GM18870 (cell line): Measurements from ENCODE around the gene PC.

Experiments
- ATAC-seq: cut with Tn5 transposase; IDR thresholded peaks from one replicate; pipeline ENCODE4 v1.9.1; 2021; ENCODE audit warnings: moderate library complexity; ENCODE audit not compliant: unreplicated experiment

Gene PC

DNA sequence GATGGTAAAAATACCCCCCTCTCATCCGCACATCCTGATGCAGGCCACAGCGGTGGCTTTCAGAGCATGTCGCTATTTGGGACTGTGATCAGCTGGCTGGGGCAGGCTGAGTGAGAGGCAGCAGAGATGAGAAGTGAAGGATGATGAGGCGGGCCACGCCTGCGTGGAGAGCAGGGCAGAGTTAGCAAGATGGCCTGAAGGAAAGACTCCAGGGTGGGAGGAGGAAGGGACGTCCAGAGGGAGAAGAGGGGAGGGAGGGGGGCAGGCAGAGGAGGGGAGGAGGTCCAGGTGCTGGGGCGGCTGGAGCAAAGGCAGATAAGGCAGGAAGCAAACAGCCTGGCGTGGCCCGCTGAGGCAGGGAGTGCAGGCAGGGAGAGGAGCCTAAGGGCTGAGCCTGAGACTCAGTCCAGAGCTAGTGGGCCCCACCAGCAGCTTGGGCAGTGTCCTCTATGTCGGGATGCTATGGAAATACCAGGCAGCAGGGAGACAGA lies 72.2 kb downstream of the PC start:
- ATAC-seq, result no peak

DNA sequence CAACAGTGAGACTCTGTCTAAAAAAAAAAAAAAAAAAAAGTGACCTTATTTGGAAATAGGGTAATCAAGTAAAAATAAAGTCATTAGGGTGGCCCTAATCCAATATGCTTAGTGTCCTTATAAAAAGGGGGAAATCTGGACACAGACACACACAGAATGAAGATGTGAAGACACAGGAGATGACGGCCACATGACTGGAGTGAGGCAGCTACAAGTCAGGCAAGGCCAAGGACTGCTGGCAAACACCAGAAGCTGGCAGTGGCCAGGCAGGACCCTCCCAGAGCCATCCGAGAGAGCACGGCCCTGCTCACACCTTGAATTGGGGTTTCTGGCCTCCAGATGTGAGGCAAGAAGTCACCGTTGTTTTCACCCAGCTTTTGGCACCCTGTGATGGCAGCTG lies 72.7 kb downstream of the PC start:
- ATAC-seq, result no peak

DNA sequence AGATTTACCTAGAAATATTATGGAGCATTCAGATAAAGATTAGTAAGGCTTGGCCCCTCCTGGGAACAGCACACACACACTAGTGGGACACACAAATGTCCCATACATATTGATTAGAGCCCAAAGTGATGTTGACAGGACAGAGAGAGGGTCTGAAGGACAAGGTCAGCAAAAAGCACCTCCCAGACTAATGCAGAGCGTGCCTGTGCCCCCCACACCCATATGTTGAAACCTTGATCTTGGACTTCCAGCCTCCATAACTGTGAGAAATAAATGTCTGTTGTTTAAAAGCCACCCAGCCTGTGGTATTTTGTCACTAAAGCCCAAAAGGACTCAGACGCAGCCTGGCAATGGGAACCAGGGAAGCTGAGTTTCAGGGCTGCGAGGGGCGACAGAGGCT lies 73.7 kb downstream of the PC start:
- no peak for ATAC-seq

DNA sequence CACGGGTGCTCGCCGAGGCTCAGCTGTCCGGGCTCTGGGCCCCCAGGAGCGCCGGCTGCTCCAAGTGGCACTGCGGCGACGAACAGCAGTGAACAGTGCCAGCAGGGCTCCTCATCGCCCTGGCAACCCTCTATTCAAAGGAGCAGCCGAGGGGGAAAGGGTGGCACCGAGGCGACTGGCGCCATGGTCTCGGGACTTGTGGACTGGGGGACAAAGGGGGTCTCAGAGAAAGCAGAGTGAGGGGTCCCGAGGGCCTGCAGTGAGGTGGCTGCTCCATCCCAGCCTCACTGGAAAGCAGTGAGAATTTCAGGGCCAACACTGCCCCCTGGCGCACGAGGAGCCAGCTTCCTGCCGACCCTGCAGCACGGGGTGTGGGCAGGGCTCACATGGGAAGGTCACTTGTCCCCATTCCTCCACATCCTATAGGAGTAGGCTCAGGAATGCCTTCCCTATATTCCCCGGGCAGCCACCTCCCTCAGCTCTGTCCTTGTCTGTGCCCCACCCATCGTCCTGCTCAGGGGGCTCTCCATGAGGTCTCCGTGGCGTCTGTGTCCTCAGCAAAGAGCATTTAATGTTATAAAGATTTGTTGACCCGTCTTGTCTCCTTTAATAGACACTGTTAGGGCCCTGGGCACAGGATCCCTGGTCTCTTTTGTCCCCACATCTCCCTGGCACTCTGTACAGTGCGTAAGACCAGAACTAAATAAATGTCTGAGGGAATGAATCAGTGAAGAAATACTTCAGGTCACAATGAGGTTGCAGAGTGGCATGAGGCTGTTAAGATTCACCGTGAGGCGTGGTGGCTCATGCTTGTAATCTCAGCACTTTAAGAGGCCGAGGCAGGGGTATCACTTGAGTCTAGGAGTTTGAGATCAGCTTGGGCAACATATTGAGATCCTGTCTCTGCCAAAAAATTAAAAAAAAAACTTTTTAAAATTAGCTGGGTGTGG lies 74.9 kb downstream of the PC start:
- no peak for ATAC-seq

DNA sequence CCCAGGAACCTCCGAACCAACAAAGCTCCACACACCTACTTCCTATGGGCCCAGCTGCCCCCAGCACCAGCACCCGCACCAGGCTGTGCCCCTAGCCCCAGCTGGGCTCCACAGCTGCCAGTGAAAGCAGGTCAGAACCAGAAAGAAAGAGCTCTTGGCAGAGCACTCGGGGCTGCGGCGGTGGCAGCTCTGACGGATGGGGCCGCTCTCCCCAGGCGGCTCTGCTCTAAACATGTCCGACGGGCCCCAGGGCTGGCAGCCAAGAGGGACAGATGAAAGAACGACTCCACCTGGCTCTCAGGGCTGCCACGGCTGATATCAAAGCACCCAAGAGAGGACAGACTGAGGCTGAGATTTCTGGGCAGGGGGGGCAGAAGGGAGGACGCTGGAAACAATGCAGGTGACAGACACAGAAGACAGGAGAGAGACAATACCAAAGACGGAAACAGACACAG lies 75.6 kb downstream of the PC start:
- ATAC-seq, result no peak

DNA sequence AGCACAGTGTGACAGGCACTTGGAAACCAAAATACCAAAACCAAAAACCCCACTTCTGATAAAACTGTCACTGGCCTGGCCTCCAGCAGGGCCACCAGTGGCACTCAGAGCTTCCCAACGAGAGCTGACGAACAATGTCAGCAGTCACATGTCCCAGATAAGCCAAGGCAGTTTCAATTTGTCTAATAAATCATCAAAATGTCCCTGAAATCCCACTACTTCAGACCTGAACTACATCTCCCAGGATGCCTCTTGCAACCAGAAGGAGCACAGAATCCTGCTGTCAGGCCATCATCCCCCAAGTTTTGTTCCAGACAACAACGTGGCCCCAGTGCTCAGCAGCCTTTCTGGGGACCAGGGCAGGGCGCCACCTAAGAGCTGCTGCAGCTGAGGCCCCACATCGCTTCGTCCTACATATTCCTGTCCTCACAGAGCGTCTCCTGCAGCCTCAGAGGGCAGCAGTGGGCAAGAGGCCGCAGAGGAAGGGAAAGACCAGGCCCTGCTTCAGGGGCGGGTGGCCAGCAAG lies 76.2 kb downstream of the PC start:
- no peak for ATAC-seq

DNA sequence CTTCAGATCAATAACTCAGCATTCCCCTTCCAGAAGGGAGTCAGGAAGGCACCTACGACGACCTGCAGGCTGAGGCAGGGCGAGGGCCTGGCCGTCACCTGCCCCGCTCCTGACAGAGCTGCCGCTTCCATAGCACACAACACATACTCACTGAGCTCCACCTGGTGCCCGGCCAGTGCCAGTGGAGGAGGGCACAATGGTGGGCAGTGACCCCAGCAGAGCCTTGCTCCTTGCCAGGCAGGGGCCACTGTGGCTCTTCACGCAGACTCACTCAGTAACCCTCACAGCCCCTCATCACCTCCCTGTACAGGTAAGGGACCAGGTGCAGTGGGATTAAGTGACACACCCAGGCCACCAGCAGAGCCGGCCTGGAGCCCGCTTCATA lies 76.7 kb downstream of the PC start:
- ATAC-seq, result no peak

DNA sequence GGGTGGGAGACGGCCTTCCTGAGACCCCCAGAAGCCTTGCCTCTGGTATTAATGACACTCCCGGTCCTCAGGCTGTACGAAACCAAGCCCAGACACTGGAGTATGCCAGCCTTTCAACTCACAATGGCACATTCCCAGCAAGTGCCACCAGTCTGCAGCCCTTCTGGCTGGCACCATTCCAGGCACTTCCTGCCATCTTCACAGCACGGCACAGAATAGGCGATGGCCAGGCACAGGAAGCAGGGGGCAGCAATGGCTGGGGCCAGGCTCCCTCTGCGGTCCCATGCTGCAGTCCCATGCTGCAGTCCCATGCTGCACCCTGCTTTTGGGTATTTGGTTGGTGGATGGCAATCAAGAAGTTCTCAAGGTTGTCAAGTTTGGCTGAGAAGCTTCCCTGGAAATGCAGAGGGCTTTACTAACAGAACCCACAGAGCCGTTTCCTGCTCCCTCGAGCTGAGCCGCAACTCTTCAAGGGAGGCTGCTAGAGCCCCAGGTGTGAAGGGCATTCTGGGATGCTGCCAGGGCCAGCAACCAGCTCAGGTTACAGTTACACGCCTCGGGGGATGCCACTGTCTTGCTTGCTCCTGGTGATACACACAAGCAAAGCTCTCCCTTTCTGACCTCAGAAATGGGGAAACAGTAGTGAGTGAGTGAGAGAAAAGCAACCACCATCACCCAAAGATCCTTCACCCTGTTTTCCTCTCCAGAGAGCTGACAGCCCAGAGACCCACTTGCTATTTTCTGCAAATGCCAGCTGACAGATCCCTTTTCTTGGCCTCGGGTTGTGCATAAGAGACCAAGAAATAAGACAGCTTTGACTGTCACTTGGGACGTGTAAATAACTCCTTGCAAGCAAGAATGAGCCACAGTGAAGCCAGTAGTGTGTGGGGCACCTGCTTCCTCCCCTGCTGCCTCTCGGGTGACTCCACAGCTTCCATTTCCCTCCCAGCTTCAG lies 77.4 kb downstream of the PC start:
- ATAC-seq, result no peak

DNA sequence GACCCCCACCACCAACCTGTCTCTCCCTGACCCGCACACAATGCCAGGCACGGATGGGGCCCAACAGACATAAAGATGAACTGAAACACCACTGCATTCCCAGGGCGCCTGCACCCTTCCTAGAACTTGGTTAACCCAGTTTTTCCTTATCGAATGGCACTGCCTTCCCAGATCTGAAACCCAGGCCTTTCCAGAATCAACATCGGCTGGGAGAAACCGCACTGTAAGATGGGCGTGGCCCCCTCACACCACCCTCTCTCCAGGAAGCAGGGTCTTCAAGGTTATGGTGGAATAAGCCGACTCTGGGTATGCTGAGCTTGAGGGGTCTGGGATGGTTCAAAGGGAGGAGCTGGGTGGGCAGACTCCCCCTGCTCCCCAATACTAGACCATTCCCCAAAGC lies 78.2 kb downstream of the PC start:
- no peak for ATAC-seq

DNA sequence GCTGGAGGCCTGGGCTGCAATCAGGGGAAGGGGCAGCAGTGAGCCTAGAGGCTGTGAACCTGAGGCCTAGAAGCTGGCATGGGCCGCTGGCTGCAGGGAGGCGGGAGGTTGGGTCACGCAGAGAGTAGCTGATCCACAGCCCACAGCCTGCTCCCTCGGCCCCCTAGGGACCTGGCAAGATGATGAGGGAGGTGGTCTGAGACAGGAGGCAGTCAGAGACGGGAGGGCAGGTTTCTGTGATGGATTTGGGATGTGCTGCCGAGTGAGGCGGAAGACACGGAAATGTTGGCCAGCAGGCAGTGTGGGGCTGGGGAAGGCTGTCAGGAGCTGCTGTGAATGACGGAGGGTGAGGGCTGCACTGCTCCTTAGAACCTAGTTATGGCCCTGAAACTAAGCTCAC lies 78.6 kb downstream of the PC start:
- no peak for ATAC-seq

DNA sequence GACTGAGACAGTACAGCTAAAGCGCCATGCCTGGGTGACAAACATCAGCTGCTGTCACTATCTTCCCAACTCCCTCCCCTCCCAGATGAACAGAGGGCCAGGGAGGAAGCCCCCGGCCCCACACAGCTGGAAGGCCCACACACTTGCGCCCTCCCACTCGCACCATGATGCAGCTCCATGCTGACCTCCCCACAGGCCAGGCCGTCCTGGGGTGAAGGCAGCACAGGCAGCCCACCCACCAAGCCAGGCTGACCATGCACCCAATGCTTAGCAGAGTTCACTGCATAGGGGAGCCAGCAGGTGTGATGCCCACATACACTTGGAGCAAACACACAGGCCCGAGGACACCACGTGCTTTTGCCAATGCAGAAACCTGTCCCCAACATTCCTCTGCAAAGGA lies 79.2 kb downstream of the PC start:
- no peak for ATAC-seq

DNA sequence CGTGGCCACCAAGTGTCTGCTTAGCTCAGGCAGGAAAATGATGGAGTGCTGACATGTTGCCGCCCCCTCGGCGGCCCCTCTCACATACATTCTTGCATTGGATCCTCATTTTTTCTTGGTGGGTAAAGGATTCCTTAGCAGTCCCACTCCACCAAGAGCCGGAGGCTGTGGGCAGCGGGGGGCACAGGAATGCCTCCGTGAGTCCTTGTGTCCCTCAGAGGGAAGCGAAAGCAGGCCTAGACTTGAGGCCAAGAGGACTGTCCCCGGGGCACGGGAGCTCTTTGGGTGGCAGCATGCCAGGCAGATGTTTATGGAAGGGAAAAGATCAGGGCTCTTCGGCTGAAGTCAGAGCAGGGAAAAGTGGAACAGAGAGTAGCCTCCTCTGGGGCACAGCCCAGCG lies 79.7 kb downstream of the PC start:
- ATAC-seq, result no peak

DNA sequence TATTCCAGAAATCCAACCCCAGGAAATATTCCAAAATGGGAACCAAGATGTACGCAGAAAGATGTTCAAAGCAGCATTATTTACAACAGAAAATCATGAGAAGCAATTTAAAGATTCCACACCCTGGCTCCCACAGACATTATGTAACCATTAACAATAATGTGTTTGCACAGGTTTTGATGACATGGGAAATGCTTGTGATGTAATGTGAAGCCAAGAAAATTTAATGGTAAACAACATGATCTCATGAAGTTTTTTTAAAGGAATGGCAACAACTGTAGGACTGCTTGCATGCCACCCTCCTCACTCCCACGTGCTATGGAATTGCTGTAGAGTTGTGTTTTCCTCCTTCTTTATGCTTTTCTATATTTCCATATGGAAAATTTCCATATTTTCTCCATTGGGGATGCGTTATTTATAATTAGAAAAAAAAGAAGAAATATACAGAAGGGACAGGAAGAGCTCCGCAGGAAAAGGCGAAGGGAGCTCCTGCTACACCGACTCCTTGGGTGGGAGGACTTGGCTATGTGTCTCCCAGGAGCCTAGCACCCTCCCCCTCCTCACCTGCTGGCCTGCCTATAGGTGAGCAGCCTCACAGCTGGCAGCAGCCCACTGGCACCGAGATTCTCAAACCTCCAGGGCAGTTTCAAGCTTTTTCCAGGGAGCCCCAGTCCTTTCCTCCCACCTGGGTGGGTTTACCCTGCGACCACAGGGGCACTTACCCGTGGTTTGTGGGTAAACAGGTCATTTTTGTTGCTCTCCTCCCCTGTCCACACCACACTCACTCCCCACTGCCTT lies 80.4 kb downstream of the PC start:
- no peak for ATAC-seq

DNA sequence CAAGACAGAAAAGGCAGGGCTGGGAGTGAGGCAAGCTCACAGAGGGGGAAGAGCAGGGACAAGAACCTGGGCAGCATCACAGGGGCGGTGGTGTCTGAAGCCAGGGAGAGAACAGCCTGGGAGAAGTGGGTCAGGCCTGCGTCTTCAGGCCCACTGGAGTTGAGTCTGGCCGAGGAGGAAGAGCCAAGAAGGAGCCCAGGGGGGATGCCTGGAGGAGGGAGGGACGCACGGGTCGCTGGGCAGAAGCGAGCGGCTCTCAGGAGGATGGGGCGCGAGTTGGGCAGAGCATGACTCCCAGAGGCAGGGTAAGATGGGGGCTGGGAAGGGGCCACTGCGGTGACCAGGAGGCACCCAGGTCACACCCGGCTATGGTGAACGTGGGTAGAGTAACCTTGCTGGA lies 82.8 kb downstream of the PC start:
- no peak for ATAC-seq

DNA sequence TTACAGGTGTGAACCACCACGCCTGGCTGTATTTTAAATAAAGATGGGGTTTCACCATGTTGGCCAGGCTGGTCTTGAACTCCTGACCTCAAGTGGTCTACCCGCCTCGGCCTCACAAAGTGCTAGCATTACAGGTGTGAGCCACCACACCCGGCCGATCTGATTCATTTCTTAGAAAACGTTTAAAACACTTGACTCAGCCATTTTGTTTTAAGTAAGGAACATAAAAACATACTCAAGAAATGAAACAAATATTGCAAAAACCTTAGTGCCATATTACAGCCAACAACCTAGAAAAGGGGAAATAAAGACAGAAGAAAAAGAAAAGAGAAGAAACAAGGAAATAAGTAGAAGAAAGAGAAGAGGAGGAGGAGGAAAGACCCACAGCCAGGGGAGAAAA lies 84.0 kb downstream of the PC start:
- no peak for ATAC-seq

DNA sequence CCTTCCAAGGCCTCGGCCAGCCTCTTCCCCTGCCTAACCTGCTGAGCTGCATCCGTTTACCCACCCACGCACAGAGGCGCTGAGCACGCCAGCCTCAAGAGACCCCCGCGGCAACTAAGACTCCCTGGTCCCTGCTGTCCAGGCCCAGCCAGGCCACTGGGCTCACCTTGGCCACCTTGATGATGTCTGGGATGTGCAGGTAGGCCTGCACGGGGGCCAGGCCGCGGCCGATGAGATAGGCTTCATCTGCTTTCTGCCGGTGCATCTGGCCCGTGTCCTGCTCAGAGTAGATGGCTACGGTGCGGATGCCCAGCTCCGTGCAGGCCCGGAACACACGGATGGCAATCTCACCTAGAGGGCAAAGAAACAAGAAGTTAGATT lies 86.7 kb downstream of the PC start:
- no peak for ATAC-seq

DNA sequence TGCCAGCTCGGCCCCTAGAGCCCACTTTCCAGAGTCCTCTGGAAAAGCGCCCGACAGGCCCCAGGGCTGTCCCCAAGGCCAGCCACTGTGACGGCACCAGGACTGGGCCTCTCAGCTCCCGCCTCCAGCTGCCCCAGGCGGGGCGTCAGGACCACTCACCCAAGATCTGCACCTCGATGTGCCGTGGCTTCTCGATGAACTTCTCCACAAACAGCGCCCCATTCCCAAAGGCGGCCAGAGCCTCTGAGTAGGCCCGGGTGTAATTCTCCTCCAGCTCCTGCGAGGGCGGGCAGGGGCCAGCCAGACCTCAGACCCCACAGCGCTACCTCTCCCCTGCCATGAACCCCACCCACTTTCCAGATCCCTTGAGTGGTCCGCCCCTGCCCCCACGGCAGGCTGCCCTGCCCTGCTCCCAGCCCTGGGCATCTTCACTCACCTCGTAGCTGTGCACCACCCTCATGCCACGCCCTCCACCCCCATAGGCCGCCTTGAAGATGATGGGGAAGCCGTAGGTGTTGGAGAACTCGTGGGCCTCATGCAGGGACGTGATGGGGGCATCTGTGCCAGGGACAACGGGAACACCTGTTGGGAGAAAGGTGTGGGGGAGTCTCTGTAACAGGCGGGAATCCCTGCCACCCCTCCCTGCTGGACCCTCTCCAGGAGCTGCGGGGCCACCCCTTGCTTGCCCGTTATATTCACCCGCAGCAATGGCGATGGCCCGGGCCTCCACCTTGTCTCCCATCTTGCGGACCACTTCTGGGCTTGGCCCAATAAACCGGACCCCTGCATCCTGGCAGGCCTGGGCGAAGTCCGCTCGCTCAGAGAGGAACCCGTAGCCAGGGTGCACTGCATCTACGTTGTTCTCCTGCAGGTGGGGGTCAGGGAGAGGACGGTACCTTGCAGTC lies 87.3 kb downstream of the PC start:
- ATAC-seq, result no peak

DNA sequence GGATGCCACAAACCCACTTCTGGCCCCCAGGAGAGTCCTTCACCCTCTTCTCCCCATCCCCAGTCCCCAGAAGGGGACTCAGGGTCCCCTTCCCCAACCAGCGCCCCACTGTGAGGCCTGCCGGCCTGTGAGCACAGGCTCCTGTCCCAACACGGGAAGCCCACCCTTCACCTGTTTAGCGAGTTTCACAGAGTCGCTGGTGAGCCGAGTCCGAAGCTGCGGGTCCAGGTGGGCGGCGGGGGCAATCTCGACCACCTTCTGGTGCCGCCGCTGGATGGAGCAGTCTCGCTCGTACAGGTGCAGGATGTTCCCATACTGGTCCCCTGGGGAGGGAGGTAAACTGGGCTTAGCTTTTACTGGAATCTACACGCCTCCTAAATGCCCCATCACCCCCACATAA lies 88.1 kb downstream of the PC start:
- ATAC-seq, result no peak

DNA sequence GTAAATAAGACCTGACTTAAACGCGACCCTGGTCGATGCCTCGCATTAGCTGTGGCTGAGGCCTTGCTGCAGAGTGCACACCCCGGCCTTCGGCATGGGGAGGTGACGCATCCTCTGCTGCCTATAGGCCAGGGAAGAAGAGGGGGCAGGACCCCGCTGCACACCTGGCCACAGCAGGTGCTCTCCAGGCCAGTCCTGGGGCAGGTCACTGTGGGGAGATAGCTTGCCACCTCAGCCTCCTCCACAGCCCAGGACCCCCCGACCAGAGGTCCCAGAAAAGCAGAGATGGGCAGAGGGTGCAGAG lies 88.7 kb downstream of the PC start:
- ATAC-seq, result no peak
